ENCODE results near the gene RIPPLY3.

RIPPLY3 gene

GRCh38 chr21:36987845-36988244 lies 18.7 kb upstream of the RIPPLY3 start:
- TF ChIP-seq CREB1 (IDR thresholded peaks at IDR 0.05; ENCODE audit: low read depth) = no peak
- TF ChIP-seq FOXM1 (IDR thresholded peaks at IDR 0.05; ENCODE audit: borderline replicate concordance, low read depth) = no peak
- no peak for TF ChIP-seq TEAD4 (IDR thresholded peaks at IDR 0.05)
- TF ChIP-seq TCF12 (IDR thresholded peaks at IDR 0.05; ENCODE audit: low read depth) = no peak
- no peak for TF ChIP-seq REST (IDR thresholded peaks at IDR 0.05; ENCODE audit: low read depth)
- TF ChIP-seq, protein P1, sequence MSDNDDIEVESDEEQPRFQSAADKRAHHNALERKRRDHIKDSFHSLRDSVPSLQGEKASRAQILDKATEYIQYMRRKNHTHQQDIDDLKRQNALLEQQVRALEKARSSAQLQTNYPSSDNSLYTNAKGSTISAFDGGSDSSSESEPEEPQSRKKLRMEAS (IDR thresholded peaks at IDR 0.05) = no peak
- TF ChIP-seq EP300 (IDR thresholded peaks at IDR 0.05; ENCODE audit: borderline replicate concordance) = no peak
- no peak for TF ChIP-seq EGR1 (IDR thresholded peaks at IDR 0.05)

DNA sequence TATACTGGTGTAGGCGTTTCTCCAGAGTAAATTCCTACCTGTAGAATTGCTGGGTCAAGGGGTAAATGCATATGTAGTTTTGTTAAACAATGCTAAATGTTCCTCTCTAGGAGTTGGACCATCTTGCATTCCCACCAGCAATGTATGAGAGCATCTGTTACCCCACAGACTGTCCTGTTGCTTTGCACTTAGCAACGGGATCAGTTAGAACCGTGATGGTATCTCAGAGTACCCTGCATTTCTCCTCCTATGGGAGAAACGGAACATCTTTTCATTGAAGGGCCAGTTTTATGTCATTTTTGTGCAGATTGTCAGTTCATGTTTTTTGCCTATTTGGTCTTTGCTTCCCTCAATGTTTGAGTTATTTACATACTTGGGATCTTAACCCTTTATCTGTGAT lies 18.0 kb upstream of the RIPPLY3 start:
- TF ChIP-seq REST (IDR thresholded peaks at IDR 0.05; ENCODE audit: low read depth) = no peak
- no peak for TF ChIP-seq TEAD4 (IDR thresholded peaks at IDR 0.05)
- TF ChIP-seq FOXM1 (IDR thresholded peaks at IDR 0.05; ENCODE audit: borderline replicate concordance, low read depth) = no peak
- no peak for TF ChIP-seq ZBTB7A (IDR thresholded peaks at IDR 0.05; ENCODE audit: low read depth)
- TF ChIP-seq EP300 (IDR thresholded peaks at IDR 0.05; ENCODE audit: borderline replicate concordance) = no peak
- TF ChIP-seq NFIC (IDR thresholded peaks at IDR 0.05) = no peak

DNA sequence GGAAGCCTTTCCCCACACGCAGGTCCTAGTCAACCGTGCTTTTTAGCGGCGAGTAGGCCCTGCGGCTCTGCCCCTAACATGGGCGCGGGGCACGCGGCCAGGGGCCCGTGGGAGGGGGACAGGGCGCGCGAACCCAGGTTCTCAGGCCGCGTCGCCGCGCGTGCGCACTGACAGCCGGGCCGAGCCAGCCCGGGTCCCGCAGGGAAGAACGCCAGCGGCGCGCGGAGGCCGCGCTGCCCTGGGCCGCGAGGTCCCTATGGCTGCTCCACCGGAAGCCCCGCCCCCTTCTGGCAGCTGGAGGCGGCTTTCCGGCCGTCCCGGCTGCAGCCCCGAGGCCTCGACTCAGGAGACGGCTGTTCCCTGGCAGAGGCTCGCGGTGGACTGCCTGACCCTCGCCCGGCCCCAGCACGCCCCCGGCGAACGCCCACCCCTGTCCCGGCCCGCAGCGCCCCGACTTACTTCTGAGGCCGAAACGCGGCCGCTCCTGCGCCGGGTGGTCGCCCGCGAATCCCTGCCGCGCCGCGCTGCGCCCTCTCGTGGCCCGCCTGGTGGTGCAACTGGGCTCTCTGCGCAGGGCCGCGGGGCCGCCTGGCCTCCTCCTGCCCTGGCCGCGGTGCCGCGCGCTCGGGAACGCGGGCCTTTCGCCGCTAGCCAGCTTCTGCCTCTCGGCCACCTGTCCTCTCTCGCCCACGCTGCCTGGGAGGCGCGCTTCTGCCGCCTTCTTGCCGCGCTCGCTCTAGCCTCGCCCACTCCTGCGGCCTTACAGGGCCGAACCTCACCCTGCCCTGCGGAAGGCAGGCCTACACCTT lies 16.6 kb upstream of the RIPPLY3 start:
- TF ChIP-seq TEAD4 (IDR thresholded peaks at IDR 0.05) = peak; percentile 8; the same call in 1 of the 2 replicates
- no peak for TF ChIP-seq ZBTB7A (IDR thresholded peaks at IDR 0.05; ENCODE audit: low read depth)
- peak; percentile 77 for TF ChIP-seq YY1 (IDR thresholded peaks at IDR 0.05; ENCODE audit: low read depth)
- peak; percentile 56; the same call in 1 of the 2 replicates for TF ChIP-seq TAF1 (IDR thresholded peaks at IDR 0.05; ENCODE audit: low read depth)
- TF ChIP-seq, protein P1 (IDR thresholded peaks at IDR 0.05) = peak; percentile 93; the same call in 1 of the 2 replicates
- no peak for TF ChIP-seq REST (IDR thresholded peaks at IDR 0.05; ENCODE audit: low read depth)
- TF ChIP-seq NFIC (IDR thresholded peaks at IDR 0.05) = peak; percentile 23; the same call in 1 of the 2 replicates
- TF ChIP-seq, protein P2, sequence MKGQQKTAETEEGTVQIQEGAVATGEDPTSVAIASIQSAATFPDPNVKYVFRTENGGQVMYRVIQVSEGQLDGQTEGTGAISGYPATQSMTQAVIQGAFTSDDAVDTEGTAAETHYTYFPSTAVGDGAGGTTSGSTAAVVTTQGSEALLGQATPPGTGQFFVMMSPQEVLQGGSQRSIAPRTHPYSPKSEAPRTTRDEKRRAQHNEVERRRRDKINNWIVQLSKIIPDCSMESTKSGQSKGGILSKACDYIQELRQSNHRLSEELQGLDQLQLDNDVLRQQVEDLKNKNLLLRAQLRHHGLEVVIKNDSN (IDR thresholded peaks at IDR 0.05) = no peak
- no peak for TF ChIP-seq CEBPB (IDR thresholded peaks at IDR 0.05)
- no peak for TF ChIP-seq FOXM1 (IDR thresholded peaks at IDR 0.05; ENCODE audit: borderline replicate concordance, low read depth)
- peak; percentile 91 for TF ChIP-seq EGR1 (IDR thresholded peaks at IDR 0.05)
- no peak for TF ChIP-seq CREB1 (IDR thresholded peaks at IDR 0.05; ENCODE audit: low read depth)
- no peak for TF ChIP-seq EP300 (IDR thresholded peaks at IDR 0.05; ENCODE audit: borderline replicate concordance)
- TF ChIP-seq RAD21 (IDR thresholded peaks at IDR 0.05; ENCODE audit: low read depth) = peak; percentile 40; the same call in 1 of the 2 replicates
- TF ChIP-seq TCF12 (IDR thresholded peaks at IDR 0.05; ENCODE audit: low read depth) = no peak; the same call in 1 of the 2 replicates

GRCh38 chr21:36990508-36991205 lies 15.8 kb upstream of the RIPPLY3 start:
- TF ChIP-seq REST (IDR thresholded peaks at IDR 0.05; ENCODE audit: low read depth) (no peak), TEAD4 (IDR thresholded peaks at IDR 0.05) (no peak), ZBTB7A (IDR thresholded peaks at IDR 0.05; ENCODE audit: low read depth) (no peak), CEBPB (IDR thresholded peaks at IDR 0.05) (no peak), NFIC (IDR thresholded peaks at IDR 0.05) (no peak), RAD21 (IDR thresholded peaks at IDR 0.05; ENCODE audit: low read depth) (no peak), EGR1 (IDR thresholded peaks at IDR 0.05) (no peak), EP300 (IDR thresholded peaks at IDR 0.05; ENCODE audit: borderline replicate concordance) (no peak), TAF1 (IDR thresholded peaks at IDR 0.05; ENCODE audit: low read depth) (no peak), TCF12 (IDR thresholded peaks at IDR 0.05; ENCODE audit: low read depth) (no peak), FOXM1 (IDR thresholded peaks at IDR 0.05; ENCODE audit: borderline replicate concordance, low read depth) (no peak), YY1 (IDR thresholded peaks at IDR 0.05; ENCODE audit: low read depth) (no peak), CREB1 (IDR thresholded peaks at IDR 0.05; ENCODE audit: low read depth) (no peak)
- TF ChIP-seq, protein P1 (IDR thresholded peaks at IDR 0.05) = no peak
- TF ChIP-seq, protein P2 (IDR thresholded peaks at IDR 0.05) = no peak
